Inflammatory macrophage (primary cell): ENCODE data around the gene CMTM2.
"Not testable (repeated sequence)": the region's sequence is repeated elsewhere in the genome, so short reads cannot be mapped to it uniquely, and the experiment has no call there.

ENCODE experiments used
- DNase-seq, 2 donors: peaks; one replicate each; pipeline ENCODE4 v3.0.0-alpha.2; 2020 to 2022

The CMTM2 gene

GRCh38 chr16:66553223-66553622 is 26.0 kb upstream of the CMTM2 start:
- peak; percentile 30 to 46 for DNase-seq

- DNase-seq, result no peak
Measured at GRCh38 chr16:66554021-66554420, 25.2 kb upstream of the CMTM2 start.

GRCh38 chr16:66554495-66554894 is 24.8 kb upstream of the CMTM2 start:
- DNase-seq, result no peak

- DNase-seq, result no peak
Measured at GRCh38 chr16:66560107-66560506, 19.2 kb upstream of the CMTM2 start.

DNA sequence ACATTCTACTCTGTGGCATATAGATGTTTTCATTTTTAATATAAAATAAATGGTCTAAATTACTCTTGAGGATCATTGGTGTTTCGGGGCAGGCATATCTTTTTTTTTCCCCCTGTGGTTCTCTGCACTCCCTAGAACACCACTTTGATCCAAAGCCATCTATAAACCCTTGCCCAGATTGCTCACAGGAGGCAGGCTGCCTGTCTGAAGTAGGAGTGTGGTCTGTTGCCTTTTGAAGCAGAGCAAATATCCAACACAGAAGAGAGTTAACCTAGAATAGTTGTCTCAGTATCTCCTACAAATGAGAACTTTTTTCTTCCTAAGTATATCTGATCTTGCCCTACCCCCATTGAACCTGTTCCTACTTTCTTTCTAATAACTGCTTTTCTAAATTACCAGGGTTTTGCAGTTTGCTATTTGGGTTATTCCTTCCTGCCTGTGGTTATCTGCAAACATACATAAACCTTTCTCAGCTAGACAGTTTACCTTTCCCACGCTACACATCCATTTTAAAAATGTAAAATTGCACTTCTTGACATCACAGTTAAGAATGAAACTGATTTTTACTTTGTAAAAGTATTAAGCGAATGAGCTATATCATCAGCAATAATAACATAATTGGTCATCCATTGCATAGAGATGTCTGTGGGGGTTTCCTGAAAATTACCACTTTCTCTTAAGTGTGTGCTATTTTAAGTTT is 17.7 kb upstream of the CMTM2 start:
- no peak for DNase-seq

DNA sequence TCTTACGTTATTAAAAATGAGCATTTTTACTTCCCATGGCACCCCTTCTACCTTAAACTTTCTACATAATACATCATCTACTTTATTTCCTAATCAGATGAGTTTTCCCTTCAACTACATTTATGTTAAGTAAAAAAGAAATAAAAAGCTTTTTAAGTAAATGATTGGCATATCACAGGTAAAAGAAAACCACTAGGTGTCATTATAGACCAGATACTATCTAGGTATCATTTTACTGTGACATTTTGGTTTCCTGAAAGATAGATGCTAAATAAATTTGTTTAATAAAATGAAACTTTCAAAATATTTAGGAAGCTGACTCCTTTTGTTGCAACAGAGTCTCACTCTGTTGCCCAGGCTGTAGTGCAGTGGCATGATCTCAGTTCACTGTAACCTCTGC is 16.9 kb upstream of the CMTM2 start:
- DNase-seq, result no peak

- DNase-seq, result no peak
Measured at GRCh38 chr16:66562986-66563385, 16.3 kb upstream of the CMTM2 start.

- DNase-seq, result no peak
Measured at GRCh38 chr16:66563574-66564334, 15.5 kb upstream of the CMTM2 start.

GRCh38 chr16:66566051-66566901 is 13.0 kb upstream of the CMTM2 start, which contains the start of gene CMTM1:
Gene CMTM1 (plus strand): TSS chr16:66566439. CDS start chr16:66566514, 75 bp downstream.
- DNase-seq, result no peak

DNA sequence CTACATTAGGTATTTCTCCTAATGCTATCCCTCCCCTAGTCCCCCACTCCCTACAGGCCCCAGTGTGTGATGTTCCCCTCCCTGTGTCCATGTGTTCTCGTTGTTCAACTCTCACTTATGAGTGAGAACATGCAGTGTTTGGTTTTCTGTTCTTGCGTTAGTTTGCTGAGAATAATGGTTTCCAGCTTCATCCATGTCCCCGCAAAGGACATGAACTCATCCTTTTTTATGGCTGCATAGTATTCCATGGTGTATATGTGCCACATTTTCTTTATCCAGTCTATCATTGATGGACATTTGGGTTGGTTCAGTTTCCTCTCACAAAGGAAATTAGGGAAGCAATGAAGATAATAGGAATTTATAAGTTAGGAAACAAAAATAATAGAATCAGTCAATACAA is 12.0 kb upstream of the CMTM2 start:
- DNase-seq, result not testable (repeated sequence)

DNA sequence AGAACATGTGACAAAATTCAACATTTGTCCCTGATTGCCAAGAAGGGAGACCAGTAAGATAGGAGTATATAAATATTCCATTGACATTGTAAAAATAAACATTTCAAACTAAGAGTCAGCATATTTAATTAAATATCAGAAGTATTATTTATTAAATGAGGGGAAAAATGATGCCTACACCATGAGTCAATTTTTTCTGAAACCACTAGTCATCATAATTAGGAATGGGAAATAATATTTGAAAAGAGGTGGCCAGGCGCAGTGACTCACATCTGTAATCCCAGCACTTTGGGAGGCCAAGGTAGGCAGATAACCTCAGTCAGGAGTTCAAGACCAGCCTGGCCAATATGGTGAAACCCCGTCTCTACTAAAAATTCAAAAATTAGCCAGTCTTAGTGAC is 10.9 kb upstream of the CMTM2 start:
- no peak for DNase-seq

DNA sequence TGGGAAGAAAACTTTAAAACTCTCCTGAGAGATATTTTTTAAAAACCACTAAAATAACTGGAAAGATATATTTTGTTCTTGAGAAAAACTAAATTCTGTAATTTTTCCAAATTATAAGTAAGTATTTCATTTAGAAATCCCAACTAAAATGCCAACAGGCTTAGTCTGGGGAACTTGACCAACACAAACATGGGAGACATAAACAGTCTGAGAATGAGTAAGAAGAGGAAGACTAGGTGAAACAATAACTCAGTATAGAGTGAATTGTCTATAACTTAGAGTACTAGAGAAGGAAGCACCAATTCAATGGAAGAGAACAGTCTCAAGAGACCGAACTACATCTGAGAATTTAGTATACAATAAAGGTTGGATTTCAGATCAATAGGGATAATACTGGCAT is 10.1 kb upstream of the CMTM2 start:
- DNase-seq, result no peak

- DNase-seq, result peak; percentile 44 to 58
Measured at GRCh38 chr16:66569827-66570405, 9.3 kb upstream of the CMTM2 start.

- DNase-seq, result no peak
Measured at GRCh38 chr16:66572356-66572755, 6.9 kb upstream of the CMTM2 start.

GRCh38 chr16:66574081-66574480 is 5.2 kb upstream of the CMTM2 start:
- DNase-seq, result peak; percentile 49 to 65

GRCh38 chr16:66574531-66574930 is 4.7 kb upstream of the CMTM2 start:
- no peak for DNase-seq

DNA sequence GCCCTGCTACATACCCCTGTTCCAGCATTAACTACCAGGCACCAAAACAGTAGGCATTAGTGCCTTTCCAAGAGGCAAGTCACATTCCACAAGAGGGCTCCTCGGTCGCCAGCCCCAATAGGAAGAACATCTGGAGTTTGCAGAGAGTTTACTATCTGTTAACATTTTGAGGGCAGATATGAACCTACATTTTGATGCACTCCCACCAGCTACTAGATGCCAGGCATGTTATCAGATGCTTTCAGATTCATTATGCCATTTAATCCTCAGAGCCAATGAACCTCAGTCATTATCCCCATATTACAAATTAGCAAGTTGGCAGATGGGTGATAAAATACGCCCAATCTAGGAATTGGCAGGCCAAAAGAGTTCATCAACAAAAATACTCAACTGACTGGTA is 4.2 kb upstream of the CMTM2 start:
- no peak for DNase-seq

DNA sequence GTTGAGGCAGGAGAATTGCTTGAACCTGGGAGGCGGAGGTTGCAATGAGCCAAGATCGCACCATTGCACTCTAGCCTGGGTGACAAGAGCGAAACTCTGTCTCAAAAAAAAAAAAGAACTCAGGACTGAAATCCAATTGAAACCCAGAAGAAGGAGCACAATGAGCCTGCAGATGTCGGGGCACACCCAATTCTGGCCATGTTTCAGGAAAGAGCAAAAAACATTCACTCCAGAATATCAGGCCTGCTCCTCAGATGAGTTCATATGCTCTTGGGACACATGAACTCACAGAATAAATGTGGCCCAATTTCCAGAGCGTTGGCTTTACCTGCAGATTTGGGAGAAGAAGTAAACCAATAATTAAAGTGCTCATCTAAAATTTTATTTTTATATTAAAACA is 3.0 kb upstream of the CMTM2 start:
- DNase-seq, result no peak

- no peak for DNase-seq
Measured at GRCh38 chr16:66580605-66581209, 1.4 kb downstream of the CMTM2 start.

DNA sequence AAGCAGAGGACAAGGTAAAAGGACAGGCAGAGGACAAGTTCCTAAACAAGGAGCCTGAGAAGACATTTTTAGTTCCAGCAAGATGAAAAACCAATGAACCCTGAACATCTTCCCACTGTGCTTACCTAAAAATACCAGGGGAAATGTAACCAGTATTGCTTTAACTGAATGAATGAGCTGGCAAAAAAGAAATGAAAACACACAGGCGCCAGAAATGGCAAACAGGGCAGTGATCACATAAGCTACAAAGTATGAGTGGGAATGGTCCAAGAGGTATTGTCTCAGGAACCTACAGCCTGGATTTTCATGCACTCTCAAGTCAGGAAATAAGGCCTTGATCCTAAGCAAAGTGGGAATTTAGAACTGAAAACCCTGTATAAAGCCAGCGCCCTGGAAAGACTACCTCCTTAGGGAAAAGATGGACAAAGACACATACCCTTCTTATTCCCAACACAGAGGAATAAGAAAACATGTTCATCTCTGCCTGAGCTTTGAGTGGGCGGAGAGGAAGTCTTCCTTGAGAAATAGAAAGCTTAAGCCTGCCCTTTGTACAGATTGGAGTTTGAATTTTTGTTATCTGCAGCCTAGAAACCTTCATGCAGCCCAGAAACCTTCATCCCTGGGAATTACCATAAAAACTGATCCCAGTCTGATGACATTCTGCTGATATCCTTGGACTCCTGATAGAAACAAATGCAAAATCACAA is 2.1 kb downstream of the CMTM2 start:
- peak; percentile 71 to 75 for DNase-seq

DNA sequence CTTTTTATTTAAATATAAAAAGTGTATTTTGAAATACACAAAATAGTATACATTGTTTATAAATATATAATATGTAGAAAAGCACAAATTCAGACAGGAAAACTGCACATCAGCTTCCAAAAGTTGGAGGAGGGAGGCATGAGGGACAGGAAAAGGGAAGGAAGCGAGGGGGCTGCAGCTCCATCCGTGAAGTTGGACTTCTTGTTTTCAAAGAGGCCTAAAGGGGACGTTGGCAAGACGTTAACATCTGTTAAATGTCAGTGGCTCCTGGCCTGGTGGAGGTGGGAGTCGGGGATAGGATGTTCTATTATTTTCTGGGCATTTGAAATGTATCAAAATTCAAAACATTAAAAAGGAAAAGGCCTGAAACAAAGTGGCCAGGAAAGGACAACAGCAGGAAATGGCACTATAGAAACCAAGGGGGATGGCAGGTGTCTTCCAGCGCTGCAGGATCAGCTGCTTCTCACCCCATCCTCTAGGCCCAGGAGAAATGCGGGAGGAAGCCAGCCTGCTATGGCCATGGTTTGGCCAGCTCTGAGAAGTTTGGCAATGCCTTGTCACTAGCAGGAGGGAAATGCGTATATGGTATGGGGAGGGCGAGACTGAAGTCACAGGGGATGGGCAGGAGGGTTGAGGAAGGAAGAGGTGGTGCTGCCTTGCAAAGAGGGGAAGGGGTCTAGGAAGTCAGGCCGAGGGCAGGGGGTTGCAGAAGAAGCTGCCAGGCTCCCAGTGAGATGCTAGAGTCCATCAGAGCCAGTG is 6.4 kb downstream of the CMTM2 start:
- peak; percentile 36 to 48 for DNase-seq
